Activated CD8-positive, alpha-beta memory T cell treated with anti-CD3 and anti-CD28 coated beads, Interleukin-2, amount 10 ng/mL, durations not matched to agents 7 days and 5 days (primary cell): ENCODE results near the gene SLC35B3. TPM values are rescaled to one million over a fixed set of nuclear protein-coding genes. Genes with fewer than 3 reads are reported as not detected.

ENCODE experiments used
- ATAC-seq: fragments of 150-1000 bp; cut with Tn5 transposase; one replicate; pipeline ENCODE4 v1.10.0; 2021; ENCODE audit warnings: moderate library complexity
- CTCF ChIA-PET: fragments of 350-600 bp; sonication (Branson Sonifier 250); formaldehyde crosslinking; loops from one replicate; lab custom pipeline; 2021; ENCODE audit warnings: antibody characterized with exemption; lab: Charles Lee
- DNase-seq: peaks from one replicate; pipeline ENCODE4 v3.0.0-alpha.2; 2020
- H3K27ac Mint-ChIP-seq: one replicate; pipeline ENCODE4 v1.8.0; 2021; ENCODE audit warnings: mild to moderate bottlenecking, mixed read lengths
- H3K27me3 Mint-ChIP-seq: one replicate; pipeline ENCODE4 v1.8.0; 2021; ENCODE audit warnings: mixed read lengths
- H3K36me3 Mint-ChIP-seq: one replicate; pipeline ENCODE4 v1.8.0; 2021; ENCODE audit warnings: mild to moderate bottlenecking, mixed read lengths
- H3K4me1 Mint-ChIP-seq: one replicate; pipeline ENCODE4 v1.8.0; 2021; ENCODE audit warnings: mixed read lengths
- H3K4me3 Mint-ChIP-seq: one replicate; pipeline ENCODE4 v1.8.0; 2021; ENCODE audit warnings: mild to moderate bottlenecking, moderate library complexity, mixed read lengths
- H3K9me3 Mint-ChIP-seq: one replicate; pipeline ENCODE4 v1.8.0; 2022; ENCODE audit warnings: low read depth, mixed read lengths
- total RNA-seq, 2 experiments: library from RNA; stranded (reverse); gene quantifications; one replicate each; pipeline ENCODE4 v1.2.3, GENCODE V29; 2021

Gene SLC35B3
- total RNA-seq, 2 experiments from 2014 or later = 7.0 to 8.8 TPM

DNA sequence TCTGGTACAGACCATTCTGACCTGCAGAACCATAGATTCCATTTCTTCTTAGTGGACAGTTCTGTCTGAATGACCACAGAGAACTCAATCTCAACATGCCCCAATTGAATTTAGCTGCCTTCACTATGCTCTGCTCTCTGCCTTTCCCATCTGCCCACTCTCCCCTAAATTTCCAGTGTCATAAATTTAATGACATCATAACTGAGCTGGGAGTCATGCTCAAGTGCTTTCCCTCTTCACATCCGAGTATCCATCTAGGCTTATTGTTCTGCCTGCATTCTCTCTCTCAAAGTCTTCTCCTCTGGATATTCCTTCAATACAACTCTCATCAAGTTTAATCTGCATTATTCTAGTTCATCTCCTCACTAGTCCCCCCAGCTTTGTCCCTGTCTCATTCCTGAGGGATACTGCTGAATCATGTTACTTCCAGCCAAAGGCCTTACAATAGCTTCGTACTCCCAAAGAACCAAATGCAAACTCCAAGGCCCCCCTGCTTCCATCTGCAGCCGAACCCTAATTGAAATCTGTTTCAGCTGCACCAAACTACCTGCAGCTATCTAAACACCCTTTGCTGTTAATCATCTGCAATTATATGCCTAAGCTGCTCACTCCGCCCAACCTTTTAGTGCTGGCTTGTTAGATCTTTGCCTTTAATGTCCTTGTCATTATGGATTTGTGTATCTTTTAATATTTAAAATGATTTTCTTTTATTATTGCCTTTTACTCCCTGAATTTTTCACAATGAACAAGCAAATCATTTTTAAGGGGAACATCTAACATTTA is 46.1 kb downstream of the SLC35B3 start:
- H3K4me1 Mint-ChIP-seq = peaks cover 5% of the 10 kb centered on the region
- ATAC-seq (no peak), DNase-seq (no peak)
- no peak overlapping the region for H3K4me3 Mint-ChIP-seq
- no peaks in the 10 kb centered on the region for H3K36me3 Mint-ChIP-seq
- H3K9me3 Mint-ChIP-seq = no peaks in the 10 kb centered on the region
- no peak overlapping the region for H3K27ac Mint-ChIP-seq
- no peaks in the 10 kb centered on the region for H3K27me3 Mint-ChIP-seq
- CTCF ChIA-PET = no interaction called here

DNA sequence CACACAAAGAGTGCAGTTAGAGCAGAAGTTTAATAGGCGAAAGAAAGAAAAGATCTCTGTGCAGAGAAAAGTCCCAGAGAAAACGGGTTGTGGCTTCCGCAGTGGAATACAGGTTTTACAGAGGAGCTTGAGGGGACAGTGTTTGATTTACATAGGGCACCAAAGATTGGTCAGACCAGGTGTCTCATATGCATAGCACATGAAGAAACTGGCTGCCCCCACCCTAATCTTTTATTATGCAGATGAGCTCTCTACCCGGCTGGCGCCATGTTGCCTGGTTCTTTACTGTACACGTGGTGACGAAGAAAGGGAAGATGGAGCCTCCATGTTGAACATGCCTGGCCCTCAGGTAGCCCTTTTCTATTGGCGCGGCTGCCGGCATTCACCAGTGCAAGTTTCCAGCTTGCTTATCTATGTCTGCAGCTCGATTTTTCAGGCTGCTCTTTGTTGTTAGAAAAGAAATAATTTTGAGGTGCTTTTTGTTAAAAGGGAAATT is 47.4 kb downstream of the SLC35B3 start:
- no peak overlapping the region for H3K4me3 Mint-ChIP-seq
- H3K4me1 Mint-ChIP-seq = peaks cover 5% of the 10 kb centered on the region
- no peaks in the 10 kb centered on the region for H3K27me3 Mint-ChIP-seq
- H3K27ac Mint-ChIP-seq = no peak overlapping the region
- no peaks in the 10 kb centered on the region for H3K9me3 Mint-ChIP-seq
- no peak for ATAC-seq
- no peak for DNase-seq
- no peaks in the 10 kb centered on the region for H3K36me3 Mint-ChIP-seq
- CTCF ChIA-PET = no interaction called here

GRCh38 chr6:8383584-8383983 is 51.8 kb downstream of the SLC35B3 start:
- Mint-ChIP-seq H3K4me3 (no peak overlapping the region), H3K27ac (no peak overlapping the region), H3K9me3 (no peaks in the 10 kb centered on the region), H3K4me1 (no peaks in the 10 kb centered on the region), H3K27me3 (peaks cover 3% of the 10 kb centered on the region), H3K36me3 (no peaks in the 10 kb centered on the region)
- CTCF ChIA-PET = no interaction called here
- ATAC-seq (no peak), DNase-seq (no peak)

- H3K4me1 Mint-ChIP-seq = no peaks in the 10 kb centered on the region
- H3K4me3 Mint-ChIP-seq = no peak overlapping the region
- DNase-seq = no peak
- H3K27ac Mint-ChIP-seq = no peak overlapping the region
- peaks cover 3% of the 10 kb centered on the region for H3K27me3 Mint-ChIP-seq
- CTCF ChIA-PET = no interaction called here
- H3K36me3 Mint-ChIP-seq = no peaks in the 10 kb centered on the region
- ATAC-seq = no peak
- no peaks in the 10 kb centered on the region for H3K9me3 Mint-ChIP-seq
Observed at GRCh38 chr6:8382434-8382833, 52.9 kb downstream of the SLC35B3 start.

GRCh38 chr6:8375916-8376315 is 59.4 kb downstream of the SLC35B3 start:
- peaks cover 6% of the 10 kb centered on the region for H3K27me3 Mint-ChIP-seq
- no peaks in the 10 kb centered on the region for H3K36me3 Mint-ChIP-seq
- no peak for DNase-seq
- no peaks in the 10 kb centered on the region for H3K4me1 Mint-ChIP-seq
- no peak overlapping the region for H3K4me3 Mint-ChIP-seq
- no peaks in the 10 kb centered on the region for H3K9me3 Mint-ChIP-seq
- ATAC-seq = no peak
- no peak overlapping the region for H3K27ac Mint-ChIP-seq
- CTCF ChIA-PET = no interaction called here
